ENCODE data around the gene DIRAS2.

The DIRAS2 gene

DNA sequence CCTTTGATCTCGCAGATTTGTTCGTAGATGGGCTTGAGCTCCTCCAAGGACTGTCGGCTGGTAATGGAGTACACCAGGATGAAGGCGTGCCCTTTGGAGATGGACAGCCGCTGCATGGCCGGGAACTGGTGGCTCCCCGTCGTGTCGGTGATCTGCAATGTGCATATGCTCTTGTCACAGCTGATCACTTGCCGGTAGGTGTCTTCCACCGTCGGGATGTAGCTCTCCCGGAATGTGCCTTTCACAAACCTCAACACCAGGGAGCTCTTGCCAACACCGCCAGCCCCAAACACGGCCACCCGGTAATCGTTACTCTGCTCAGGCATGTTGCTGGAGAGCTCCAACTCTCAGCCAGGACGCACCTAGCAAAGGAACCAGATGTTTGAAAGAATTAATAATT, 29.1 kb downstream of the DIRAS2 start:
- DNase-seq (ENCODE audit: extremely low read depth in 1 of 2, low read depth in 1 of 2): no peak

DNA sequence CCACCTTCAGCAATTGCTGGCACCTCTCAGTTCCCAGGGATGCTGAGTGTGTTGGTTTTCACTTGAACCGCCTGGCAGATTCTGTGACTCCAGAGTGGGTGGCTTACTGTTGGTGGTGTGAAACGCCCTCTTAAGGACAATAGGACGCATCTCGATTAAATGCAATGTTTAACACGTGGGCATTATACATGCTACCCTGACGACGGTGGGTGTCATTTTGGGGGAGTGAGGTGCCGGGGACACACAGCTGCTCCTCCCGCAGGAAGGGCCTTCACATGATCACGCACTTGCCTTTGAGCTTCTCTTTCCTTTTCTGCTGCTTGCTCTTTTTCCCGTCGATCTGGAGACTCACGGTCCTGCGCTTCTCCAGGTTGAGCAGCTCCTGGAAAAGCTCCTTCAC, 29.7 kb downstream of the DIRAS2 start:
- no peak for DNase-seq (ENCODE audit: extremely low read depth in 1 of 2, low read depth in 1 of 2)

DNA sequence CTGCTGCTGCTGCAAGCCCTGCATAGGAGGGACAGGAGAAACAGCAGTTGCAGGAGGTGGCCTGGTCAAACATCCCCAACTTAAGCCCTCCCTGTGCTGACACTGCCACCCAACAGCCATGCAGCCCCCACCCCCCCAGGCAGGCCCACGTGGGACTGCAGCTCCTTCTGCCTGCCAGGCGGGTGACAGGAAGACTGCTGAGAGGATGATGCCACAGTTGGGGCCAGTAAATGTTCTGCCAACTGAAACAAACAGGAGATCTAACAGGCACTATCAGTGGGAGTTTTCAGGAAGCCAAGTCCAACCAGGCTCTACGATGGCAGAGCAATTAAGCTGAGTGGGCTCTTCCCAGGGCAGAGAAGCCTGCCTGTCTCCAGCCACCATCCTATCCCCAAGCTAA, 31.1 kb downstream of the DIRAS2 start:
- no peak for DNase-seq (ENCODE audit: extremely low read depth in 1 of 2, low read depth in 1 of 2)

- no peak for DNase-seq (ENCODE audit: extremely low read depth in 1 of 2, low read depth in 1 of 2)
These were observed 31.5 kb downstream of the DIRAS2 start for GRCh38 chr9:90611121-90611520.

- no peak for DNase-seq (ENCODE audit: extremely low read depth in 1 of 2, low read depth in 1 of 2)
These were observed 34.7 kb downstream of the DIRAS2 start for GRCh38 chr9:90607701-90608516.

DNA sequence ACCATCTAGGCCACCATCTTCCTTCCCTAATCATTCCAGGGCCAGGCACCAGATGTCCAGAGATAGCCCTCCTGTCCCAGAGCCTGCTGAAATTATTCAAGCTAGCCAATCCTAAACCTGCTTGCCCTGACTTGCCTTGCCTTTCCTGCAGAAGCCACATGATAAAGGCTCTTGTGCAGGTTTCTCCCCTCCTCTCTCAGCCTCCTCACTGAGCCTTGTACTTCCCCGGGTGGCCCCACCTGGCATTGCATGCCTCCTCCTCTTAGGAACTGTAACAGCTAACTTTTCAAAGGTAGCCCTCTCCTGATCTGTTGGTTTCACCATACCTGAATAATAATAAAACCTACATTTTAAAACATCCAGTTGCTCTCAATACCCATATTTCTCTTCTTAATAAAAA, 42.6 kb downstream of the DIRAS2 start:
- DNase-seq (ENCODE audit: extremely low read depth in 1 of 2, low read depth in 1 of 2): no peak

DNA sequence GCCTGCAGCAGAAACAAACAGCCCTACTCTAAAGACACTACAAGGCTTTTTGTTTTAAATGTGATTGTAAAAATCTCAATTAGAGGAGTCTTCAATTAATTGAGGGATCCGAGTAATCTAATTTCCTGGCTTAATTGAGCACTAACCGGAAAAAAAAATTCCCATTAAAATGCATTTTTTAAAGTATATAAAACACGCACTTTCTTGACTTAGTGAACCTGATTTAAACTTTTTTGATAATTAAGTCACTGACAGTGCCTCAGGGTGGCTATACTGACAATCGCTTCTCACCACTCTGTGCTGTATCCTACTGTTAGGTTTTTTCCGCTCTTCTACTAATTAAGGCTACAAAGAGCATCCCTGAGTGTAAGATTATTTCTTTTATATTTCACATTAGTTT, 44.4 kb downstream of the DIRAS2 start:
- no peak for DNase-seq (ENCODE audit: extremely low read depth in 1 of 2, low read depth in 1 of 2)

DNA sequence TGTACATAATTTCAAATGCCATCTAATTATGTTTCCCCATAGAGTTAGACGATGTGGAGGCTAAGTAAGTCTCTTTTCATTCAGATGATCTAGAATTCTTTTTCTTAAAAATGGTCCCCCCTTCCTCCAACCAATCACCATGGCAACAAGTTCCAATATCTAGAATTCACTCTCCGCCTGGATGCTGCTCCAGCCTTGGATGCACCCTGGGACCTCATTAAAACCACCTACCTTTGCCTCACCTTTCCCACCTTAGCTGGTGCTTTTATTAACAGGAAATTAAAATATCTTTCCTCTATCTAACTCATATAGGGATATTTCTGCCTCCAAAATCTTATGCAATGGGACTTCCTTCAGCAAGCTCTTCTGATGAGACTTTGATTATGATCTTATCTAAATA, 49.0 kb downstream of the DIRAS2 start:
- no peak for DNase-seq (ENCODE audit: extremely low read depth in 1 of 2, low read depth in 1 of 2)

- no peak for DNase-seq (ENCODE audit: extremely low read depth in 1 of 2, low read depth in 1 of 2)
These were observed 62.0 kb downstream of the DIRAS2 start for GRCh38 chr9:90580576-90580975.

GRCh38 chr9:90579181-90579580, 63.4 kb downstream of the DIRAS2 start:
- DNase-seq (ENCODE audit: extremely low read depth in 1 of 2, low read depth in 1 of 2): no peak

GRCh38 chr9:90578126-90578815, 64.4 kb downstream of the DIRAS2 start:
- DNase-seq (ENCODE audit: extremely low read depth in 1 of 2, low read depth in 1 of 2): no peak

DNA sequence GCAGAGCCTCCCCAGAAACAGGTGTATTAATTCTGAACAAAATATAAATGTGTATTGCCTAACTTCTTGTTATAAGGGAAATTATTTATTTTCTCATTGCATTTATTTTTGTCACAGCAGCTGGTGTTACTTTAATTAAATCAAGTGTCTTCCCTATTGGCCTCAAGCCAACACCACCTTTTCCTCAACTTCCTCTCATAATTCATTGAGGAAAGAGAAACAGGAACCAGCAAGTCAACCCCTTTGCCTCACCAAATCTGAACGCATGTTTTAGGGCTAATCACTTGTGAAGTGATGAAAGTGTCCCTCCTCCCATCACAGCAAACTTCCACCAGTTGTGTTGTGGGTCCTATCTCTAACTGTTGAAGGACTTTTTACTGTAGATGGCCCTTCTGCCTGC, 73.1 kb downstream of the DIRAS2 start:
- no peak for DNase-seq (ENCODE audit: extremely low read depth in 1 of 2, low read depth in 1 of 2)

DNA sequence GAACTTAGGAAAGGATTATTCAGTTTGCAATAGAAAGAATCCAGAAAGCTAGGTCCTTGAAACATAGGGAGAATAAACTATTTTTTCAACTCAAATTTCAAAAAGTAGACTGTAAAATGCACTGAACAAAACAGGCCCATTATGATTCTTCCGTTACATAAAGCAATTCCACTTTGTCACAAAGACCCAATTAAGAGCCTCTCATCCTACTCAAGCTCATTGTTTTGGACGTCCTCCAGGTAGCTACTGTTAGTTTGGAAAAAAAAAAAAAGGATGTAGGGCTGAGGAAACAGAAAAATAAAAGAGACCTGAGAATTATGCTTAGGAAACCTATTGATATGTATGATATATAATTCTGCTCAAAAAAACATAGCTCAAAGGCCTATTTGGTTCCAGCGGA, 74.0 kb downstream of the DIRAS2 start:
- no peak for DNase-seq (ENCODE audit: extremely low read depth in 1 of 2, low read depth in 1 of 2)

DNA sequence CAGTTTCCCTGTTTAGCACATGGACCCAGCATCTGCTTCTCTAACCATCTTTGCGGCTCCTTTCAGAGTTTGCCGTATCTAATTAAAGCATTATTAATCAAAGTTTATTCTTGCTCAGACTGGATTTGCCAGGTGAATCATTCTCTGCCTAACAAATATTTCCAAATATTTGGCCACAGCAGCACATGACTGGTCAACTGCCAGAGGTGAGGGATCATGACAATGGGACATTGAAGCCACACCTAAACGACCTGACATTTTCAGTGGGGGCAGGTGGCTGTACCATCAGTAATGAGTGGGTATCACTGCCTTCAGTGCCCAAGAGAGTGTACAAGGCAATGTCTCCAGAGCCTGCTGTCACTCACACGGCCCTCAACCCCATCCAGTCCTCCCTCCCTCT, 80.4 kb downstream of the DIRAS2 start:
- no peak for DNase-seq (ENCODE audit: extremely low read depth in 1 of 2, low read depth in 1 of 2)
